ENCODE measurements around the gene CYP4B1. TPM values are rescaled to one million over a fixed set of nuclear protein-coding genes. Genes with fewer than 3 reads are reported as not detected.
"Not testable (repeated sequence)": the region's sequence is repeated elsewhere in the genome, so short reads cannot be mapped to it uniquely, and the experiment has no call there.

Gene CYP4B1
- total and polyA plus RNA-seq, 2 donors (not counting 1 experiment from before 2014, with no cell fraction given): not detected

DNA sequence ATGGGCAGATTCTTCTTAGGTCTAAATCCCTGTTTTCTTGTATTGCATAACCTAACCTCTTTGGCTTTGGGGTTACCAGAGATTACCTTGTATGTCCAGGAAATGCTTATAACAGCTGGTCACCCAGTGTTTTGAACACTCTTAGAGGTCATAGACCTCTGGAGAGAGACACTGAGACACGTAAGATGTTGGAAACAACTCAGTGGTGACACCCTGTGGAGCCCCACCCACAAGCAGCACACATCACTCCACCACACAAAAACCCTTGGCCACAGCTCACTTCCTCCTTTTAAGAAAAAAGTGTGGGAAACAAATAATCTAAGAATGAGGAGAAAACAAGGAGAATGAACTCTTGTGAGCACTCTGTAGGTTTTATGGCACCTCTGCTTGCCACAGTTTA is 26.3 kb upstream of the CYP4B1 start:
- DNase-seq (ENCODE audit: low read depth in 2 of 2): no peak
- Histone ChIP-seq H3K36me3 (ENCODE audit: control insufficient read depth, insufficient read depth, low read length) (no peaks in the 10 kb centered on the region), H3K79me2 (ENCODE audit: control insufficient read depth, insufficient read depth, low read length) (no peaks in the 10 kb centered on the region), H3K4me3 (replicated peaks in 1 of 4; ENCODE audit: control extremely low read depth in 1 of 4, insufficient read depth in 1 of 4, low read depth in 3 of 4, low read length in 4 of 4) (no peak overlapping the region), H3K27ac (ENCODE audit: insufficient read depth, low read length) (no peak overlapping the region), H2AFZ (ENCODE audit: low read length) (no peak overlapping the region), H3K9ac (ENCODE audit: insufficient read depth, low read length) (no peak overlapping the region), H3K4me1 (ENCODE audit: control insufficient read depth, extremely low read depth, insufficient read depth, low read length) (no peaks in the 10 kb centered on the region), H3K27me3 (ENCODE audit: control insufficient read depth, insufficient read depth, low read length) (no peaks in the 10 kb centered on the region), H4K20me1 (ENCODE audit: control insufficient read depth, extremely low read depth, insufficient read depth, low read length) (no peaks in the 10 kb centered on the region), H3K9me3 (ENCODE audit: control insufficient read depth, insufficient read depth, low read depth, low read length) (no peaks in the 10 kb centered on the region), H3K4me2 (ENCODE audit: extremely low read depth, insufficient read depth, low read length) (no peak overlapping the region)
- TF ChIP-seq, protein P1, sequence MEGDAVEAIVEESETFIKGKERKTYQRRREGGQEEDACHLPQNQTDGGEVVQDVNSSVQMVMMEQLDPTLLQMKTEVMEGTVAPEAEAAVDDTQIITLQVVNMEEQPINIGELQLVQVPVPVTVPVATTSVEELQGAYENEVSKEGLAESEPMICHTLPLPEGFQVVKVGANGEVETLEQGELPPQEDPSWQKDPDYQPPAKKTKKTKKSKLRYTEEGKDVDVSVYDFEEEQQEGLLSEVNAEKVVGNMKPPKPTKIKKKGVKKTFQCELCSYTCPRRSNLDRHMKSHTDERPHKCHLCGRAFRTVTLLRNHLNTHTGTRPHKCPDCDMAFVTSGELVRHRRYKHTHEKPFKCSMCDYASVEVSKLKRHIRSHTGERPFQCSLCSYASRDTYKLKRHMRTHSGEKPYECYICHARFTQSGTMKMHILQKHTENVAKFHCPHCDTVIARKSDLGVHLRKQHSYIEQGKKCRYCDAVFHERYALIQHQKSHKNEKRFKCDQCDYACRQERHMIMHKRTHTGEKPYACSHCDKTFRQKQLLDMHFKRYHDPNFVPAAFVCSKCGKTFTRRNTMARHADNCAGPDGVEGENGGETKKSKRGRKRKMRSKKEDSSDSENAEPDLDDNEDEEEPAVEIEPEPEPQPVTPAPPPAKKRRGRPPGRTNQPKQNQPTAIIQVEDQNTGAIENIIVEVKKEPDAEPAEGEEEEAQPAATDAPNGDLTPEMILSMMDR (conservative IDR thresholded peaks at IDR 0.05 in 1 of 2, IDR thresholded peaks at IDR 0.05 in 1 of 2; ENCODE audit: low read depth in 1 of 2, low read length in 2 of 2): no peak
- no peak for TF ChIP-seq EZH2 (IDR thresholded peaks at IDR 0.05; ENCODE audit: low read length, missing control alignments)

- Histone ChIP-seq H3K4me3 (replicated peaks in 1 of 4; ENCODE audit: control extremely low read depth in 1 of 4, insufficient read depth in 1 of 4, low read depth in 3 of 4, low read length in 4 of 4) (no peak overlapping the region), H3K27ac (ENCODE audit: insufficient read depth, low read length) (no peak overlapping the region), H4K20me1 (ENCODE audit: control insufficient read depth, extremely low read depth, insufficient read depth, low read length) (no peaks in the 10 kb centered on the region), H3K79me2 (ENCODE audit: control insufficient read depth, insufficient read depth, low read length) (no peaks in the 10 kb centered on the region), H3K36me3 (ENCODE audit: control insufficient read depth, insufficient read depth, low read length) (no peaks in the 10 kb centered on the region), H3K9ac (ENCODE audit: insufficient read depth, low read length) (no peak overlapping the region), H3K4me1 (ENCODE audit: control insufficient read depth, extremely low read depth, insufficient read depth, low read length) (no peaks in the 10 kb centered on the region), H3K27me3 (ENCODE audit: control insufficient read depth, insufficient read depth, low read length) (no peaks in the 10 kb centered on the region), H3K4me2 (ENCODE audit: extremely low read depth, insufficient read depth, low read length) (no peak overlapping the region), H3K9me3 (ENCODE audit: control insufficient read depth, insufficient read depth, low read depth, low read length) (no peaks in the 10 kb centered on the region), H2AFZ (ENCODE audit: low read length) (no peak overlapping the region)
- TF ChIP-seq, protein P1 (conservative IDR thresholded peaks at IDR 0.05 in 1 of 2, IDR thresholded peaks at IDR 0.05 in 1 of 2; ENCODE audit: low read depth in 1 of 2, low read length in 2 of 2): no peak
- TF ChIP-seq EZH2 (IDR thresholded peaks at IDR 0.05; ENCODE audit: low read length, missing control alignments): no peak
- DNase-seq (ENCODE audit: low read depth in 2 of 2): no peak
These were observed 24.5 kb upstream of the CYP4B1 start for GRCh38 chr1:46774297-46774696.

DNA sequence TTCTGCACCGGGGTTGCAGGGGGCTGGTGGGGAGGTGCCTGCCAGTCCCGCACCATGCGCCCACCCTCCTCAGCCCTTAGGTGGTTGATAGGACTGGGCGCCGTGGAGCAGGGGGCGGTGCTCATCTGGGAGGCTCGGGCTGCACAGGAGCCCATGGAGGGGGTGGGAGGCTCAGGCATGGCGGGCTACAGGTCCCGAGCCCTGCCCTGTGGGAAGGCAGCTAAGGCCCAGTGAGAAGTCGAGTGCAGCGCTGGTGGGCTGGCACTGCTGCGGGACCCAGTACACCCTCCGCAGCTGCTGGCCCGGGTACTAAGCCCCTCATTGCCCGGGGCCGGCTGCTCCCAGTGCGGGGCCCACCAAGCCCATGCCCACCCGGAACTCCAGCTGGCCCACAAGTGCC is 20.4 kb upstream of the CYP4B1 start:
- not testable (repeated sequence) for DNase-seq (ENCODE audit: low read depth in 2 of 2); H3K9ac ChIP-seq (ENCODE audit: insufficient read depth, low read length); H3K27me3 ChIP-seq (ENCODE audit: control insufficient read depth, insufficient read depth, low read length); H3K4me3 ChIP-seq (replicated peaks in 1 of 4; ENCODE audit: control extremely low read depth in 1 of 4, insufficient read depth in 1 of 4, low read depth in 3 of 4, low read length in 4 of 4); H3K27ac ChIP-seq (ENCODE audit: insufficient read depth, low read length); H3K9me3 ChIP-seq (ENCODE audit: control insufficient read depth, insufficient read depth, low read depth, low read length); H4K20me1 ChIP-seq (ENCODE audit: control insufficient read depth, extremely low read depth, insufficient read depth, low read length); H3K36me3 ChIP-seq (ENCODE audit: control insufficient read depth, insufficient read depth, low read length); H3K4me1 ChIP-seq (ENCODE audit: control insufficient read depth, extremely low read depth, insufficient read depth, low read length); H3K4me2 ChIP-seq (ENCODE audit: extremely low read depth, insufficient read depth, low read length); H2AFZ ChIP-seq (ENCODE audit: low read length); H3K79me2 ChIP-seq (ENCODE audit: control insufficient read depth, insufficient read depth, low read length)
